ENCODE measurements around the gene BEND6.
A peak's percentile ranks its signal among the peaks of the same experiment; 100 is the strongest.

- peak; percentile 58 for TF ChIP-seq CTCF (IDR thresholded peaks at IDR 0.05; ENCODE audit: low read depth, low read length, poor library complexity, severe bottlenecking)
- TF ChIP-seq EZH2phosphoT487 (IDR thresholded peaks at IDR 0.05; ENCODE audit: borderline replicate concordance, low read length) = no peak
Measured at GRCh38 chr6:57021086-57021720, 66.3 kb downstream of the BEND6 start.

Data from DOHH2 (cell line).